Mesodermal cell (in vitro differentiated cells): ENCODE measurements around the gene SPNS2.

Experiments
- H3K27ac ChIP-seq: 2 replicates; pipeline ENCODE4 v1.7.0; 2013; ENCODE audit warnings: mild to moderate bottlenecking, low read depth, low read length, moderate library complexity; ENCODE audit not compliant: severe bottlenecking
- H3K36me3 ChIP-seq: 2 replicates; pipeline ENCODE4 v1.7.1; 2013; ENCODE audit warnings: mild to moderate bottlenecking, low read length, moderate library complexity; ENCODE audit not compliant: control insufficient read depth, insufficient read depth
- H3K4me1 ChIP-seq: one replicate; pipeline ENCODE4 v1.7.1; 2013; ENCODE audit warnings: mild to moderate bottlenecking, low read length; ENCODE audit not compliant: insufficient read depth, control insufficient read depth, poor library complexity, severe bottlenecking
- H3K4me3 ChIP-seq: 2 replicates; pipeline ENCODE4 v1.7.0; 2013; ENCODE audit warnings: low read length, control low read depth, mild to moderate bottlenecking; ENCODE audit not compliant: insufficient read depth, poor library complexity, severe bottlenecking; ENCODE audit errors: extremely low read depth
- H3K9me3 ChIP-seq: 2 replicates; pipeline ENCODE4 v1.7.1; 2013; ENCODE audit warnings: mild to moderate bottlenecking, low read length, moderate library complexity; ENCODE audit not compliant: control insufficient read depth
- WGBS, 2 experiments: methylation state at CpG; one replicate each; pipeline ENCODE4 v1.1.5; 2013; ENCODE audit warnings: missing lambda C conversion rate in 2 of 2; ENCODE audit not compliant: insufficient coverage in 2 of 2; 5-methylcytosine and 5-hydroxymethylcytosine counted together

Gene SPNS2

GRCh38 chr17:4554997-4555799 lies 56.5 kb downstream of the SPNS2 start, which contains the start of gene MYBBP1A:
TSS of gene MYBBP1A (minus strand) at chr17:4555384. CDS start at chr17:4555324, 60 bp downstream.
- H3K27ac ChIP-seq, result peak within 1 kb of the TSS; percentile 84
- H3K4me3 ChIP-seq, result peak within 1 kb of the TSS; percentile 80
- WGBS, 2 experiments, result 1% methylated on average over 59 to 61 of the region's 69 CpGs
- peaks cover 8% of the 10 kb centered on the region for H3K4me1 ChIP-seq
- peaks cover 35% of the 10 kb centered on the region for H3K36me3 ChIP-seq
- no peaks in the 10 kb centered on the region for H3K9me3 ChIP-seq

- Histone ChIP-seq H3K27ac (peak overlapping the region; percentile 84), H3K4me3 (peak overlapping the region; percentile 80), H3K36me3 (peaks cover 25% of the 10 kb centered on the region), H3K4me1 (peaks cover 7% of the 10 kb centered on the region), H3K9me3 (no peaks in the 10 kb centered on the region)
- 70 to 85% methylated on average over 7 to 13 of the region's 17 CpGs for WGBS, 2 experiments
Measured at GRCh38 chr17:4555873-4556759, 57.4 kb downstream of the SPNS2 start.

- no peak overlapping the region for H3K27ac ChIP-seq
- 89 to 100% methylated on average over 2 to 3 of the region's 4 CpGs for WGBS, 2 experiments
- H3K4me3 ChIP-seq, result no peak overlapping the region
- no peaks in the 10 kb centered on the region for H3K9me3 ChIP-seq
- peaks cover 18% of the 10 kb centered on the region for H3K36me3 ChIP-seq
- H3K4me1 ChIP-seq, result peaks cover 7% of the 10 kb centered on the region
Measured at GRCh38 chr17:4556996-4557395, 58.3 kb downstream of the SPNS2 start.

- WGBS, 2 experiments, result 93 to 96% methylated on average over 6 of the region's 6 CpGs
- Histone ChIP-seq H3K9me3 (no peaks in the 10 kb centered on the region), H3K4me3 (no peak overlapping the region), H3K4me1 (peaks cover 7% of the 10 kb centered on the region), H3K27ac (no peak overlapping the region), H3K36me3 (peaks cover 11% of the 10 kb centered on the region)
Measured at GRCh38 chr17:4557626-4558346, 59.1 kb downstream of the SPNS2 start.

GRCh38 chr17:4558347-4558971 lies 59.8 kb downstream of the SPNS2 start:
- Histone ChIP-seq H3K4me3 (no peak overlapping the region), H3K4me1 (peaks cover 7% of the 10 kb centered on the region), H3K9me3 (no peaks in the 10 kb centered on the region), H3K27ac (no peak overlapping the region), H3K36me3 (peaks cover 5% of the 10 kb centered on the region)
- 90 to 93% methylated on average over 24 of the region's 24 CpGs for WGBS, 2 experiments

GRCh38 chr17:4559139-4559791 lies 60.6 kb downstream of the SPNS2 start:
- H3K4me1 ChIP-seq, result peaks cover 1% of the 10 kb centered on the region
- H3K9me3 ChIP-seq, result no peaks in the 10 kb centered on the region
- H3K36me3 ChIP-seq, result no peaks in the 10 kb centered on the region
- H3K27ac ChIP-seq, result no peak overlapping the region
- WGBS, 2 experiments, result 80 to 85% methylated on average over 16 of the region's 17 CpGs
- no peak overlapping the region for H3K4me3 ChIP-seq

- H3K4me3 ChIP-seq, result no peak overlapping the region
- WGBS, 2 experiments, result 91 to 94% methylated on average over 5 of the region's 5 CpGs
- H3K27ac ChIP-seq, result no peak overlapping the region
- H3K9me3 ChIP-seq, result no peaks in the 10 kb centered on the region
- H3K4me1 ChIP-seq, result no peaks in the 10 kb centered on the region
- no peaks in the 10 kb centered on the region for H3K36me3 ChIP-seq
Measured at GRCh38 chr17:4559966-4560365, 61.3 kb downstream of the SPNS2 start.

- Histone ChIP-seq H3K27ac (no peak within 1 kb of the TSS), H3K36me3 (no peaks in the 10 kb centered on the region), H3K4me3 (no peak within 1 kb of the TSS), H3K9me3 (no peaks in the 10 kb centered on the region), H3K4me1 (no peaks in the 10 kb centered on the region)
- WGBS, 2 experiments, result 87 to 91% methylated on average over 6 to 10 of the region's 12 CpGs
Measured at GRCh38 chr17:4560421-4560820, 61.7 kb downstream of the SPNS2 start, which contains the start of gene GGT6. TSS of gene GGT6 (minus strand) at chr17:4560577. CDS start at chr17:4560521, 56 bp downstream.

GRCh38 chr17:4560837-4561256 lies 62.2 kb downstream of the SPNS2 start:
- 79 to 83% methylated on average over 8 to 10 of the region's 11 CpGs for WGBS, 2 experiments
- H3K4me1 ChIP-seq, result no peaks in the 10 kb centered on the region
- H3K36me3 ChIP-seq, result no peaks in the 10 kb centered on the region
- no peak overlapping the region for H3K4me3 ChIP-seq
- no peak overlapping the region for H3K27ac ChIP-seq
- H3K9me3 ChIP-seq, result no peaks in the 10 kb centered on the region
